Measurements from ENCODE around the gene TNS1.

TNS1 gene

GRCh38 chr2:217922101-217923006, 80.4 kb downstream of the TNS1 start:
- no peaks in the 10 kb centered on the region for H3K36me3 ChIP-seq (ENCODE audit: control insufficient read depth, insufficient read depth, low read length)
- no peaks in the 10 kb centered on the region for H3K9me3 ChIP-seq (ENCODE audit: control insufficient read depth, low read length)
- no peak overlapping the region for H3K4me3 ChIP-seq (ENCODE audit: insufficient read depth, low read depth, low read length, poor library complexity, severe bottlenecking)
- H3K27me3 ChIP-seq (replicated peaks; ENCODE audit: control insufficient read depth, insufficient read depth, low read length, poor library complexity, severe bottlenecking), result no peaks in the 10 kb centered on the region
- no peak overlapping the region for H3K27ac ChIP-seq (ENCODE audit: insufficient read depth, low read length, poor library complexity, severe bottlenecking)
- no peaks in the 10 kb centered on the region for H3K4me1 ChIP-seq (ENCODE audit: control insufficient read depth, insufficient read depth, low read length, poor library complexity, severe bottlenecking)
- DNase-seq, result no peak

- H3K36me3 ChIP-seq (ENCODE audit: control insufficient read depth, insufficient read depth, low read length), result no peaks in the 10 kb centered on the region
- no peak overlapping the region for H3K27ac ChIP-seq (ENCODE audit: insufficient read depth, low read length, poor library complexity, severe bottlenecking)
- H3K4me3 ChIP-seq (ENCODE audit: insufficient read depth, low read depth, low read length, poor library complexity, severe bottlenecking), result no peak overlapping the region
- H3K9me3 ChIP-seq (ENCODE audit: control insufficient read depth, low read length), result no peaks in the 10 kb centered on the region
- no peaks in the 10 kb centered on the region for H3K27me3 ChIP-seq (replicated peaks; ENCODE audit: control insufficient read depth, insufficient read depth, low read length, poor library complexity, severe bottlenecking)
- no peaks in the 10 kb centered on the region for H3K4me1 ChIP-seq (ENCODE audit: control insufficient read depth, insufficient read depth, low read length, poor library complexity, severe bottlenecking)
- no peak for DNase-seq
These were observed 81.8 kb downstream of the TNS1 start for GRCh38 chr2:217920879-217921603.

- Histone ChIP-seq H3K4me3 (ENCODE audit: insufficient read depth, low read depth, low read length, poor library complexity, severe bottlenecking) (no peak overlapping the region), H3K27ac (ENCODE audit: insufficient read depth, low read length, poor library complexity, severe bottlenecking) (no peak overlapping the region), H3K9me3 (ENCODE audit: control insufficient read depth, low read length) (no peaks in the 10 kb centered on the region), H3K4me1 (ENCODE audit: control insufficient read depth, insufficient read depth, low read length, poor library complexity, severe bottlenecking) (no peaks in the 10 kb centered on the region), H3K36me3 (ENCODE audit: control insufficient read depth, insufficient read depth, low read length) (no peaks in the 10 kb centered on the region), H3K27me3 (replicated peaks; ENCODE audit: control insufficient read depth, insufficient read depth, low read length, poor library complexity, severe bottlenecking) (no peaks in the 10 kb centered on the region)
- no peak for DNase-seq
These were observed 82.9 kb downstream of the TNS1 start for GRCh38 chr2:217919781-217920351.

- Histone ChIP-seq H3K4me3 (ENCODE audit: insufficient read depth, low read depth, low read length, poor library complexity, severe bottlenecking) (no peak overlapping the region), H3K9me3 (ENCODE audit: control insufficient read depth, low read length) (no peaks in the 10 kb centered on the region), H3K27me3 (replicated peaks; ENCODE audit: control insufficient read depth, insufficient read depth, low read length, poor library complexity, severe bottlenecking) (no peaks in the 10 kb centered on the region), H3K36me3 (ENCODE audit: control insufficient read depth, insufficient read depth, low read length) (no peaks in the 10 kb centered on the region), H3K27ac (ENCODE audit: insufficient read depth, low read length, poor library complexity, severe bottlenecking) (no peak overlapping the region), H3K4me1 (ENCODE audit: control insufficient read depth, insufficient read depth, low read length, poor library complexity, severe bottlenecking) (no peaks in the 10 kb centered on the region)
- DNase-seq, result no peak
These were observed 83.6 kb downstream of the TNS1 start for GRCh38 chr2:217919204-217919603.

- Histone ChIP-seq H3K36me3 (ENCODE audit: control insufficient read depth, insufficient read depth, low read length) (no peaks in the 10 kb centered on the region), H3K9me3 (ENCODE audit: control insufficient read depth, low read length) (no peaks in the 10 kb centered on the region), H3K4me1 (ENCODE audit: control insufficient read depth, insufficient read depth, low read length, poor library complexity, severe bottlenecking) (no peaks in the 10 kb centered on the region), H3K27ac (ENCODE audit: insufficient read depth, low read length, poor library complexity, severe bottlenecking) (no peak overlapping the region), H3K4me3 (ENCODE audit: insufficient read depth, low read depth, low read length, poor library complexity, severe bottlenecking) (no peak overlapping the region), H3K27me3 (replicated peaks; ENCODE audit: control insufficient read depth, insufficient read depth, low read length, poor library complexity, severe bottlenecking) (no peaks in the 10 kb centered on the region)
- no peak for DNase-seq
These were observed 84.3 kb downstream of the TNS1 start for GRCh38 chr2:217918308-217919024.

GRCh38 chr2:217916504-217917254, 86.1 kb downstream of the TNS1 start:
- Histone ChIP-seq H3K4me1 (ENCODE audit: control insufficient read depth, insufficient read depth, low read length, poor library complexity, severe bottlenecking) (no peaks in the 10 kb centered on the region), H3K27me3 (replicated peaks; ENCODE audit: control insufficient read depth, insufficient read depth, low read length, poor library complexity, severe bottlenecking) (peaks cover 3% of the 10 kb centered on the region), H3K4me3 (ENCODE audit: insufficient read depth, low read depth, low read length, poor library complexity, severe bottlenecking) (no peak overlapping the region), H3K27ac (ENCODE audit: insufficient read depth, low read length, poor library complexity, severe bottlenecking) (no peak overlapping the region), H3K36me3 (ENCODE audit: control insufficient read depth, insufficient read depth, low read length) (no peaks in the 10 kb centered on the region), H3K9me3 (ENCODE audit: control insufficient read depth, low read length) (no peaks in the 10 kb centered on the region)
- DNase-seq, result no peak

GRCh38 chr2:217915706-217916105, 87.1 kb downstream of the TNS1 start:
- Histone ChIP-seq H3K4me1 (ENCODE audit: control insufficient read depth, insufficient read depth, low read length, poor library complexity, severe bottlenecking) (no peaks in the 10 kb centered on the region), H3K9me3 (ENCODE audit: control insufficient read depth, low read length) (no peaks in the 10 kb centered on the region), H3K36me3 (ENCODE audit: control insufficient read depth, insufficient read depth, low read length) (no peaks in the 10 kb centered on the region), H3K27me3 (replicated peaks; ENCODE audit: control insufficient read depth, insufficient read depth, low read length, poor library complexity, severe bottlenecking) (peaks cover 3% of the 10 kb centered on the region), H3K27ac (ENCODE audit: insufficient read depth, low read length, poor library complexity, severe bottlenecking) (no peak overlapping the region), H3K4me3 (ENCODE audit: insufficient read depth, low read depth, low read length, poor library complexity, severe bottlenecking) (no peak overlapping the region)
- no peak for DNase-seq

GRCh38 chr2:217914878-217915277, 87.9 kb downstream of the TNS1 start:
- Histone ChIP-seq H3K27me3 (replicated peaks; ENCODE audit: control insufficient read depth, insufficient read depth, low read length, poor library complexity, severe bottlenecking) (peaks cover 3% of the 10 kb centered on the region), H3K27ac (ENCODE audit: insufficient read depth, low read length, poor library complexity, severe bottlenecking) (no peak overlapping the region), H3K4me1 (ENCODE audit: control insufficient read depth, insufficient read depth, low read length, poor library complexity, severe bottlenecking) (no peaks in the 10 kb centered on the region), H3K36me3 (ENCODE audit: control insufficient read depth, insufficient read depth, low read length) (no peaks in the 10 kb centered on the region), H3K9me3 (ENCODE audit: control insufficient read depth, low read length) (no peaks in the 10 kb centered on the region), H3K4me3 (ENCODE audit: insufficient read depth, low read depth, low read length, poor library complexity, severe bottlenecking) (no peak overlapping the region)
- no peak for DNase-seq

GRCh38 chr2:217914078-217914477, 88.7 kb downstream of the TNS1 start:
- no peak for DNase-seq
- H3K4me3 ChIP-seq (ENCODE audit: insufficient read depth, low read depth, low read length, poor library complexity, severe bottlenecking), result no peak overlapping the region
- peaks cover 3% of the 10 kb centered on the region for H3K27me3 ChIP-seq (replicated peaks; ENCODE audit: control insufficient read depth, insufficient read depth, low read length, poor library complexity, severe bottlenecking)
- H3K36me3 ChIP-seq (ENCODE audit: control insufficient read depth, insufficient read depth, low read length), result no peaks in the 10 kb centered on the region
- no peaks in the 10 kb centered on the region for H3K9me3 ChIP-seq (ENCODE audit: control insufficient read depth, low read length)
- no peaks in the 10 kb centered on the region for H3K4me1 ChIP-seq (ENCODE audit: control insufficient read depth, insufficient read depth, low read length, poor library complexity, severe bottlenecking)
- no peak overlapping the region for H3K27ac ChIP-seq (ENCODE audit: insufficient read depth, low read length, poor library complexity, severe bottlenecking)

Measured in effector memory CD4-positive, alpha-beta T cell (primary cell).